ENCODE data around the gene CBR3.

CBR3 gene

GRCh38 chr21:36134803-36135390, at the start of gene CBR3:
Gene CBR3, plus strand, starts transcription at chr21:36135079. Its CDS starts 114 bp downstream, at chr21:36135193.
- H3K27ac ChIP-seq (ENCODE audit: extremely low read depth, low read depth, low read length), result peak within 1 kb of the TSS; percentile 71
- TF ChIP-seq ZSCAN5A (tag by site-specific recombination; IDR thresholded peaks at IDR 0.05), result 0 out of 2 replicates have a peak, but pooled peaks have one; percentile 89
- peak; percentile 82; the same call in 1 of the 2 replicates for TF ChIP-seq GLI4 (tag by site-specific recombination; IDR thresholded peaks at IDR 0.05)
- peak; percentile 50; the same call in 1 of the 2 replicates for TF ChIP-seq ZNF394 (tag by site-specific recombination; IDR thresholded peaks at IDR 0.05; ENCODE audit: borderline replicate concordance)
- no peak for TF ChIP-seq ZNF274 (IDR thresholded peaks at IDR 0.05; ENCODE audit: low read length)
- no peak for TF ChIP-seq ZNF274 (tag by site-specific recombination; IDR thresholded peaks at IDR 0.05; ENCODE audit: borderline replicate concordance)
- TF ChIP-seq ZBTB44 (tag by site-specific recombination; IDR thresholded peaks at IDR 0.05), result peak; percentile 40; the same call in 1 of the 2 replicates
- TF ChIP-seq ZNF391 (tag by site-specific recombination; IDR thresholded peaks at IDR 0.05; ENCODE audit: borderline replicate concordance, low read depth), result peak; percentile 90
- peak; percentile 95 for TF ChIP-seq ZBTB8A (tag by site-specific recombination; IDR thresholded peaks at IDR 0.05)
- 0 out of 2 replicates have a peak, but pooled peaks have one; percentile 33 for TF ChIP-seq ZNF2 (tag by site-specific recombination; IDR thresholded peaks at IDR 0.05)
- TF ChIP-seq INSM2 (tag by site-specific recombination; IDR thresholded peaks at IDR 0.05), result peak; percentile 46; the same call in 1 of the 2 replicates
- peak; percentile 56 for TF ChIP-seq ZBTB17 (tag by site-specific recombination; IDR thresholded peaks at IDR 0.05)
- peak; percentile 65; the same call in 1 of the 2 replicates for TF ChIP-seq KLF8 (tag by site-specific recombination; IDR thresholded peaks at IDR 0.05)
- TF ChIP-seq ZBTB26 (tag by site-specific recombination; optimal IDR thresholded peaks at IDR 0.05), result peak; percentile 98
- no peak for TF ChIP-seq GLIS2 (tag by site-specific recombination; IDR thresholded peaks at IDR 0.05)
- peak; percentile 54; the same call in 1 of the 2 replicates for TF ChIP-seq ZNF121 (tag by site-specific recombination; IDR thresholded peaks at IDR 0.05)
- TF ChIP-seq BCL11B (tag by site-specific recombination; IDR thresholded peaks at IDR 0.05; ENCODE audit: low read depth), result 0 out of 2 replicates have a peak, but pooled peaks have one; percentile 16
- TF ChIP-seq ZBTB48 (tag by site-specific recombination; IDR thresholded peaks at IDR 0.05), result peak; percentile 79; the same call in 1 of the 2 replicates
- TF ChIP-seq YY2 (tag by site-specific recombination; IDR thresholded peaks at IDR 0.05), result no peak
- 0 out of 2 replicates have a peak, but pooled peaks have one; percentile 51 for TF ChIP-seq ZNF169 (tag by site-specific recombination; IDR thresholded peaks at IDR 0.05)
- no peak for TF ChIP-seq ZNF707 (tag by site-specific recombination; IDR thresholded peaks at IDR 0.05)
- no peak for TF ChIP-seq ZFP41 (tag by site-specific recombination; IDR thresholded peaks at IDR 0.05; ENCODE audit: borderline replicate concordance)
- peak; percentile 41; the same call in 1 of the 2 replicates for TF ChIP-seq ZBTB20 (tag by site-specific recombination; IDR thresholded peaks at IDR 0.05)
- peak; percentile 78 for TF ChIP-seq KLF9 (tag by site-specific recombination; IDR thresholded peaks at IDR 0.05; ENCODE audit: low read depth)
- no peak for TF ChIP-seq ZNF248 (tag by site-specific recombination; IDR thresholded peaks at IDR 0.05)
- TF ChIP-seq ZNF26 (tag by site-specific recombination; IDR thresholded peaks at IDR 0.05), result no peak
- TF ChIP-seq TSHZ1 (tag by site-specific recombination; IDR thresholded peaks at IDR 0.05; ENCODE audit: borderline replicate concordance), result peak; percentile 3; the same call in 1 of the 2 replicates

More at GRCh38 chr21:36134803-36135390, at the start of gene CBR3:
- CTCF ChIA-PET, result interaction anchor here (0.8 kb wide), 1 partner anchor 195 kb away, joined by 3 read pairs; no protein-coding TSS in a partner anchor
- POLR2A ChIA-PET, result interaction anchor here (1.4 to 3.8 kb wide), 5 partner anchors 15 to 194 kb away, joined by 3 to 21 read pairs (median 6); partner anchors contain the start of genes CBR1 and MORC3
- Histone ChIP-seq H3K4me1 (ENCODE audit: control insufficient read depth, insufficient read depth, low read length) (peaks cover 7% of the 10 kb centered on the region), H3K9me3 (ENCODE audit: control insufficient read depth, insufficient read depth, low read depth, low read length) (no peaks in the 10 kb centered on the region), H3K36me3 (ENCODE audit: control insufficient read depth in 2 of 2, insufficient read depth in 1 of 2, low read length in 2 of 2) (peaks cover 2 to 3% of the 10 kb centered on the region in 2 experiments; a peak in 2 of 3 replicates), H3K4me3 (ENCODE audit: low read depth, low read length) (peak within 1 kb of the TSS; percentile 54)
